ENCODE results near the gene SEMA3D. TPM values are rescaled to one million over a fixed set of nuclear protein-coding genes. Genes with fewer than 3 reads are reported as not detected.

Gene SEMA3D
- total and polyA plus RNA-seq, 2 donors (not counting 3 experiments of a cell fraction or from before 2014, with no cell fraction given) = 9.9 to 10.3 TPM

DNA sequence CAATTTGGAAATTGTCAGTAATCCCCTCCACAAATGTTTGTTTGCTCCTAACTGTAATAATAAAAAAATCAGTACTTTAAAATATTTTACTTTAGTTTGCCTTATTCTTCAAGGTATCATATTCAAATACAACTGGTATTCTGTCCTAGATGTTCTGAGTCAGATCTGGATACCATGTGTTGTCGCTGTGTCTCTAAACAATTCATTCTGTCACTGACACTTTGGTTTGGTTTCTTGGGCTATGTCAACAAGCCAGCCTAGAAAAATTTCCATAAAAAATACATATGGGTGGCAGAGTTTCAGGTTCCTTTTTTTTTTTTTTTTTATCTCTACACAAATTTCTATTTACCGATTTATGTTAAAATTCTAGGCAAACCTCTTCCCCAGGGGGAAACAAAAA, 33.2 kb upstream of the SEMA3D start:
- no peak overlapping the region for H3K27ac ChIP-seq (ENCODE audit: insufficient read depth, low read depth, low read length)
- H3K4me2 ChIP-seq (ENCODE audit: insufficient read depth, low read length) = no peak overlapping the region
- H3K9me3 ChIP-seq (replicated peaks; ENCODE audit: control insufficient read depth, insufficient read depth, low read length) = no peaks in the 10 kb centered on the region
- ChIA-PET POLR2A (no interaction called here), CTCF (no interaction called here)
- H4K20me1 ChIP-seq (replicated peaks; ENCODE audit: control insufficient read depth, extremely low read depth, insufficient read depth, low read length) = no peaks in the 10 kb centered on the region
- DNase-seq (ENCODE audit: low read depth, low spot score) (no peak), FAIRE-seq (no peak)
- H3K4me3 ChIP-seq (replicated peaks in 1 of 3; ENCODE audit: insufficient read depth in 1 of 3, low read depth in 1 of 3, low read length in 3 of 3) = no peak overlapping the region
- no TSS peak for BruUV-seq (replicated peaks)
- TF ChIP-seq FOS (IDR thresholded peaks at IDR 0.05; ENCODE audit: borderline replicate concordance, insufficient read depth, low read length) (no peak), EZH2 (IDR thresholded peaks at IDR 0.05; ENCODE audit: borderline replicate concordance, low read depth, low read length, severe bottlenecking) (no peak), MYC (IDR thresholded peaks at IDR 0.05; ENCODE audit: low read depth, low read length) (no peak), JUN (IDR thresholded peaks at IDR 0.05; ENCODE audit: borderline replicate concordance, insufficient read depth, insufficient read length, low read depth) (no peak), POLR2AphosphoS5 (IDR thresholded peaks at IDR 0.05; ENCODE audit: insufficient read depth, low read depth, low read length) (no peak), CTCF (IDR thresholded peaks at IDR 0.05; ENCODE audit: extremely low read depth in 1 of 2, insufficient read depth in 1 of 2, low read depth in 1 of 2, low read length in 2 of 2) (no peak), GATA2 (IDR thresholded peaks at IDR 0.05; ENCODE audit: insufficient read depth, insufficient read length, low read depth, low read length) (no peak), POLR2A (IDR thresholded peaks at IDR 0.05; ENCODE audit: low read depth, low read length) (no peak)
- TF ChIP-seq, protein P1, sequence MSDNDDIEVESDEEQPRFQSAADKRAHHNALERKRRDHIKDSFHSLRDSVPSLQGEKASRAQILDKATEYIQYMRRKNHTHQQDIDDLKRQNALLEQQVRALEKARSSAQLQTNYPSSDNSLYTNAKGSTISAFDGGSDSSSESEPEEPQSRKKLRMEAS (IDR thresholded peaks at IDR 0.05; ENCODE audit: insufficient read depth, insufficient read length) = no peak
- no peaks in the 10 kb centered on the region for H3K9me1 ChIP-seq (replicated peaks; ENCODE audit: control insufficient read depth, extremely low read depth, insufficient read depth, low read length)
- no peaks in the 10 kb centered on the region for H3K4me1 ChIP-seq (ENCODE audit: control insufficient read depth, extremely low read depth, insufficient read depth, low read length)
- H3K36me3 ChIP-seq (ENCODE audit: control insufficient read depth in 2 of 2, extremely low read depth in 1 of 2, insufficient read depth in 2 of 2, low read length in 2 of 2) = no peaks in the 10 kb centered on the region
- H3K27me3 ChIP-seq (ENCODE audit: control insufficient read depth in 2 of 2, insufficient read depth in 2 of 2, low read length in 2 of 2) = no peaks in the 10 kb centered on the region
- dilution Hi-C loops (cut with MboI; ENCODE audit: extremely low pct_ligation_motif_present, low sequenced_read_pairs) = no loop called here
- H2AFZ ChIP-seq (ENCODE audit: low read depth, low read length) = no peak overlapping the region
- intact Hi-C loops (cut with micrococcal nuclease) = no loop called here
- no peak overlapping the region for H3K9ac ChIP-seq (replicated peaks; ENCODE audit: extremely low read depth, insufficient read depth, low read length)
- H3K79me2 ChIP-seq (ENCODE audit: control insufficient read depth, insufficient read depth, low read length) = no peaks in the 10 kb centered on the region

All from endothelial cell of umbilical vein (primary cell).